ENCODE measurements around the gene RPL28. TPM values are rescaled to one million over a fixed set of nuclear protein-coding genes. Genes with fewer than 3 reads are reported as not detected.

RPL28 gene
- total RNA-seq, result 1,000 to 10,000 TPM; 1,373 to 1,704 (median 1,679) TPM
- total RNA-seq (2013), result 687 TPM

DNA sequence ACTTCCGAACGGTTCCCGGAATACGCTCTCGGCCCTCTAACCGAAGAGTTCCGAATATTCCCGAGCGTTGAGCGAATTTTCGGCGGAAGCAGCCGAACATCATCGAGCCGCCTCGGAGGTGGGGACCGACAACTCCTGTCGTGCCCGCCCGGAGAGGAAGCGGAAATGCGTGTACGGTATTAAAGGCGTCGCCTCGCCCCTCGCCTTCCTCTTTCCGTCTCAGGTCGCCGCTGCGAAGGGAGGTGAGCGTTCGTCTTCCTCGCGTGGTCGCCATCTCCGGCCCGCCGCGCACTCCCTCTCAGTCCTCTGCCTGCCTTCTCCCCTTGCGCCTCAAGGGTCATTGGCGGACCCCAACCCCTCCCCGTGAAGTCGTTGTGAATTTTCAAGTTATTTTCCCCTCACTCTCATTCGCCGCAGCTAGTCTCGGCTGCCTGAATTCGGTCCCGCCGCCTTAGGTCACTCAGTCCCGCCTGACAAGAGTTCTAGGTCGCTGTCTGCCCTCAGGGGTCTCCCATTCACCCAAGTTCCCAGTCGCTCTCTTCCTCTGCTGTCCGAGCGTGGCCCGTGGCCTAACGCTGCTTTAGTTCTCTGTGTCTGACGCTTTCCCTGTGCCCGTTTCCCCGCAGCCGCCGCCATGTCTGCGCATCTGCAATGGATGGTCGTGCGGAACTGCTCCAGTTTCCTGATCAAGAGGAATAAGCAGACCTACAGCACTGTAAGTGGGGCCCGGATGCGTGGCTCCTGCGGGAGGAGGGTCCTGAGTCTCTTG lies at the start of gene RPL28:
RPL28 (plus strand) TSS at position 209 of the 769 bp plus-strand sequence; CDS start at position 635, 426 bp downstream.
- Mint-ChIP-seq H3K36me3 (no peaks in the 10 kb centered on the region), H3K27me3 (ENCODE audit: low read depth in 2 of 2) (no peaks in the 10 kb centered on the region), H3K4me3 (peak within 1 kb of the TSS; percentile 97), H3K9me3 (no peaks in the 10 kb centered on the region), H3K27ac (peak within 1 kb of the TSS; percentile 94 to 100), H3K4me1 (peaks cover 54 to 79% of the 10 kb centered on the region in 2 donors)
- Histone ChIP-seq H3K4me3 (ENCODE audit: low read length) (peak within 1 kb of the TSS; percentile 72), H3K27me3 (ENCODE audit: control insufficient read depth, insufficient read depth, low read length) (no peaks in the 10 kb centered on the region), H3K27ac (ENCODE audit: low read length) (peak within 1 kb of the TSS; percentile 94), H3K9me3 (ENCODE audit: control insufficient read depth, insufficient read depth, low read length) (no peaks in the 10 kb centered on the region), H3K4me1 (ENCODE audit: control insufficient read depth, insufficient read depth, low read length) (peaks cover 63% of the 10 kb centered on the region), H3K36me3 (ENCODE audit: control insufficient read depth, insufficient read depth, low read length) (peaks cover 39% of the 10 kb centered on the region)
- intact Hi-C loops (cut with micrococcal nuclease), result loop anchor here (1.0 to 2.0 kb wide), 3 partner anchors 23 to 85 kb away; partner anchors contain the start of gene KMT5C
- WGBS (ENCODE audit: insufficient coverage), result under 1% methylated on average over 68 of the region's 68 CpGs
- ATAC-seq, result peak; percentile 79 to 93 (median 84)
- peak; percentile 98 to 99 for DNase-seq
- TF ChIP-seq, protein P1, sequence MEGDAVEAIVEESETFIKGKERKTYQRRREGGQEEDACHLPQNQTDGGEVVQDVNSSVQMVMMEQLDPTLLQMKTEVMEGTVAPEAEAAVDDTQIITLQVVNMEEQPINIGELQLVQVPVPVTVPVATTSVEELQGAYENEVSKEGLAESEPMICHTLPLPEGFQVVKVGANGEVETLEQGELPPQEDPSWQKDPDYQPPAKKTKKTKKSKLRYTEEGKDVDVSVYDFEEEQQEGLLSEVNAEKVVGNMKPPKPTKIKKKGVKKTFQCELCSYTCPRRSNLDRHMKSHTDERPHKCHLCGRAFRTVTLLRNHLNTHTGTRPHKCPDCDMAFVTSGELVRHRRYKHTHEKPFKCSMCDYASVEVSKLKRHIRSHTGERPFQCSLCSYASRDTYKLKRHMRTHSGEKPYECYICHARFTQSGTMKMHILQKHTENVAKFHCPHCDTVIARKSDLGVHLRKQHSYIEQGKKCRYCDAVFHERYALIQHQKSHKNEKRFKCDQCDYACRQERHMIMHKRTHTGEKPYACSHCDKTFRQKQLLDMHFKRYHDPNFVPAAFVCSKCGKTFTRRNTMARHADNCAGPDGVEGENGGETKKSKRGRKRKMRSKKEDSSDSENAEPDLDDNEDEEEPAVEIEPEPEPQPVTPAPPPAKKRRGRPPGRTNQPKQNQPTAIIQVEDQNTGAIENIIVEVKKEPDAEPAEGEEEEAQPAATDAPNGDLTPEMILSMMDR (IDR thresholded peaks at IDR 0.05), result no peak

DNA sequence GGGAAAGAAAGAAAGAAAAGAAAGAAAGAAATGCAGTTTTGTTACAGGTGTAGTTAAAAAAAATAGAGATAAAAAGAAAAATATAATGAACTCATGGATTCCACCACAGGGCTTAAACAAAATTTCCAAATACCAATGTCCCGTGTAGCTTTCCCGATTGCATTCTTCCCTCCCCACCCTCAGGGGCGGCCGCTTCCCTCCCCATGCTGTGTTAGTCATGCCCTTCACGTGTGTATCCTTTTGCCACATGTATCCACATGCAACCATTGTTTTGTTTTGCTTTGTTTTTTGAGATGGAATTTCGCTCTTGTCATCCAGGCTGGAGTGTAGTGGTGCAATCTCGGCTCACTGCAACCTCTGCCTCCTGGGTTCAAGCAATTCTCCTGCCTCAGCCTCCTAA lies 49.6 kb upstream of the RPL28 start:
- Histone ChIP-seq H3K4me3 (ENCODE audit: low read length) (no peak overlapping the region), H3K4me1 (ENCODE audit: control insufficient read depth, insufficient read depth, low read length) (peaks cover 24% of the 10 kb centered on the region), H3K27ac (ENCODE audit: low read length) (no peak overlapping the region), H3K9me3 (ENCODE audit: control insufficient read depth, insufficient read depth, low read length) (no peaks in the 10 kb centered on the region), H3K36me3 (ENCODE audit: control insufficient read depth, insufficient read depth, low read length) (no peaks in the 10 kb centered on the region), H3K27me3 (ENCODE audit: control insufficient read depth, insufficient read depth, low read length) (peaks cover 2% of the 10 kb centered on the region)
- Mint-ChIP-seq H3K4me1 (peaks cover 13 to 27% of the 10 kb centered on the region in 2 donors), H3K36me3 (no peaks in the 10 kb centered on the region), H3K27ac (peak overlapping the region in 1 of 2 donors; percentile 70), H3K9me3 (no peaks in the 10 kb centered on the region), H3K27me3 (ENCODE audit: low read depth in 2 of 2) (peaks cover 0 to 9% of the 10 kb centered on the region in 2 donors), H3K4me3 (no peak overlapping the region)
- DNase-seq (no peak), ATAC-seq (no peak)
- 95% methylated on average over 6 of the region's 7 CpGs for WGBS (ENCODE audit: insufficient coverage)
- intact Hi-C loops (cut with micrococcal nuclease), result no loop called here
- TF ChIP-seq, protein P1 (IDR thresholded peaks at IDR 0.05), result no peak

DNA sequence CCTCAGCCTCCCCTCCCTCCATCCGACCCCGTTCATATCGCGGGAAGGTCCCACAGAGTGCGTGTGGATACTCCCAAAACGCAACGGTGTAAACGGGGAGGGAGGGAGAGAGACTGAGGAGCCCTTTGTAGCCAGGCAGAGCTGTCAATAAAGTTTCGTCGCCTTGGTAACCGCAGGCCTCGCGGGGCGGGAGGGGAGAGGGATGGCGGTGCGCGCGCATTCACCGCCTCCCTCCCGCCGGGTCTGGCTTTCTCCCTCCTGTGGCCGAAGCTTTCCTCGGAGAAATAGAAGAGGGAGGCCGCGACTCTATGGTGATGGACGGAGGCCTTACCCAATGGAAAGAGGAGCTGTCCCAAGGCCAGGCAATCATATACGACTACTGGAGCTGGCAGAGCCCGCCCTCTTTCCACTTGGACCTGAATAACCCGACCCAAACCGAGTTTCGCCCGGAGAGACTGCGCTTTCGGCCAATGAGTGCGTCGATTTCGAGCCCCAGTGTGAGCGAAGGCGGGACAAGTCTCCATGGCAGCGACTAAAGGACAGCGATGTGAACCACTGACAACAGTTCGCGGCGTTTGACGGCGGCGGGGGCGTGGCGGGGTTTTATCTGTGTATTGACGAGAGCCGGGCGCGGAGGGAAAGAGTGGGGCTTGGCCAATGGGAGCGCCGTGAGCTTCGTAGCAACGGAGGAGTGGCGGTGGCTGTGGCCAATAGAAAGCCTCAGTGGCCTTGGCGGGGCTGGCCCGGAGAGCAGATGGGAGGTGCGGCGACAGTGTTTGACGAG lies 46.4 kb upstream of the RPL28 start, which contains the start of gene KMT5C:
KMT5C (plus strand) TSS at position 772 of the 784 bp plus-strand sequence. CDS start 2,061 bp downstream, outside the sequence.
- Mint-ChIP-seq H3K36me3 (no peaks in the 10 kb centered on the region), H3K4me3 (peak within 1 kb of the TSS; percentile 94), H3K4me1 (peaks cover 18 to 33% of the 10 kb centered on the region in 2 donors), H3K27me3 (ENCODE audit: low read depth in 2 of 2) (peaks cover 0 to 9% of the 10 kb centered on the region in 2 donors), H3K9me3 (no peaks in the 10 kb centered on the region), H3K27ac (peak within 1 kb of the TSS; percentile 96 to 99)
- peak within 1 kb of the TSS; percentile 97 for H3K27ac ChIP-seq (ENCODE audit: low read length)
- H3K36me3 ChIP-seq (ENCODE audit: control insufficient read depth, insufficient read depth, low read length), result peaks cover 4% of the 10 kb centered on the region
- TF ChIP-seq, protein P1 (IDR thresholded peaks at IDR 0.05), result no peak
- no peaks in the 10 kb centered on the region for H3K9me3 ChIP-seq (ENCODE audit: control insufficient read depth, insufficient read depth, low read length)
- peak; percentile 67 to 88 (median 76) for ATAC-seq
- WGBS (ENCODE audit: insufficient coverage), result under 1% methylated on average over 62 of the region's 63 CpGs
- H3K4me3 ChIP-seq (ENCODE audit: low read length), result peak within 1 kb of the TSS; percentile 57
- H3K27me3 ChIP-seq (ENCODE audit: control insufficient read depth, insufficient read depth, low read length), result no peaks in the 10 kb centered on the region
- intact Hi-C loops (cut with micrococcal nuclease), result loop anchor here (1.0 to 2.0 kb wide), 4 partner anchors 38 to 80 kb away; partner anchors contain the start of genes PPP6R1 and RPL28
- DNase-seq, result peak; percentile 100
- H3K4me1 ChIP-seq (ENCODE audit: control insufficient read depth, insufficient read depth, low read length), result peaks cover 31% of the 10 kb centered on the region

All from natural killer cell (primary cell).